Panc1 (cell line): ENCODE data around the gene DLG2.

ENCODE experiments used
- CTCF ChIP-seq: fragments of 450-650 bp; IDR thresholded peaks from 2 replicates; pipeline ENCODE4 v1.5.1; 2017; ENCODE audit warnings: mild to moderate bottlenecking
- POLR2AphosphoS5 ChIP-seq: IDR thresholded peaks from 2 replicates; pipeline ENCODE4 v1.6.1; 2012; ENCODE audit warnings: mild to moderate bottlenecking, low read depth, low read length, moderate library complexity
- TCF7L2 ChIP-seq: IDR thresholded peaks from 2 replicates; pipeline ENCODE4 v1.6.1; 2011; ENCODE audit warnings: mild to moderate bottlenecking, low read depth, low read length, inconsistent platforms

GRCh38 chr11:83528877-83529276 lies 2098.3 kb downstream of the DLG2 start:
- TF ChIP-seq CTCF (no peak), POLR2AphosphoS5 (no peak), TCF7L2 (no peak)
